Tibial artery (tissue), 4 donors: ENCODE results near the gene TRIM34.
"Not testable (repeated sequence)": the region's sequence is repeated elsewhere in the genome, so short reads cannot be mapped to it uniquely, and the experiment has no call there.

Experiments
- DNase-seq, 2 donors: peaks; one replicate each; pipeline ENCODE4 v3.0.0-alpha.2; 2019
- H3K27ac ChIP-seq, 2 donors: fragments of 200-600 bp; sonication (generic) in 1 of 2; 1 replicate in 1 of 2; 2 replicates in 1 of 2; pipeline ENCODE4 v1.5.1; 2018 to 2019; ENCODE audit warnings: mild to moderate bottlenecking in 1 of 2
- H3K27me3 ChIP-seq, 2 donors: fragments of 200-600 bp; sonication (generic) in 1 of 2; one replicate each; pipeline versions ENCODE4 v1.5.1 to v1.6.0; 2016 to 2019
- H3K36me3 ChIP-seq, 3 donors: fragments of 200-600 bp; sonication (generic) in 2 of 3; one replicate each; pipeline ENCODE4 v1.5.1; 2016 to 2019; ENCODE audit warnings: mild to moderate bottlenecking in 2 of 3
- H3K4me1 ChIP-seq, 4 donors: fragments of 200-600 bp; sonication (generic) in 2 of 4; 1 replicate in 3 of 4; 2 replicates in 1 of 4; pipeline ENCODE4 v1.5.1; 2016 to 2019
- H3K4me3 ChIP-seq, 2 donors: fragments of 200-600 bp; sonication (generic) in 1 of 2; 1 replicate in 1 of 2; 2 replicates in 1 of 2; pipeline ENCODE4 v1.5.1; 2018 to 2019; ENCODE audit warnings: mild to moderate bottlenecking in 2 of 2
- H3K9me3 ChIP-seq, 3 donors: fragments of 200-600 bp; sonication (generic) in 1 of 3; one replicate each; pipeline ENCODE4 v1.5.1; 2016 to 2019
- CTCF ChIP-seq, 2 experiments: fragments of 200-600 bp in 1 of 2; fragments of 450-650 bp in 1 of 2; IDR thresholded peaks; one replicate each; pipeline ENCODE4 v1.5.1; 2017 to 2019; ENCODE audit warnings: antibody characterized with exemption in 2 of 2, mild to moderate bottlenecking in 1 of 2, moderate library complexity in 1 of 2
- intact Hi-C: fragments of 100-400 bp; cut with DNase I; formaldehyde crosslinking; loops from one replicate; pipeline ENCODE4 v1.15.0; 2023; ENCODE audit warnings: low total_unique reads

TRIM34 gene

GRCh38 chr11:5686426-5686825 is 61.6 kb downstream of the TRIM34 start:
- Histone ChIP-seq H3K4me1 (peaks cover 0 to 40% (median 11%) of the 10 kb centered on the region in 4 donors), H3K27ac (no peak overlapping the region), H3K27me3 (no peaks in the 10 kb centered on the region), H3K36me3 (no peaks in the 10 kb centered on the region), H3K4me3 (no peak overlapping the region), H3K9me3 (no peaks in the 10 kb centered on the region)
- no peak for TF ChIP-seq CTCF (IDR thresholded peaks at IDR 0.05)
- intact Hi-C loops: loop anchor here (10.0 kb wide), 1 partner anchor 82 kb away; no protein-coding TSS in a partner anchor
- DNase-seq: no peak

GRCh38 chr11:5688482-5688881 is 63.7 kb downstream of the TRIM34 start:
- DNase-seq: no peak
- peak overlapping the region; percentile 82 for H3K27ac ChIP-seq
- no peak overlapping the region for H3K4me3 ChIP-seq
- intact Hi-C loops: loop anchor here (10.0 kb wide), 1 partner anchor 84 kb away; no protein-coding TSS in a partner anchor
- peaks cover 0 to 37% (median 3%) of the 10 kb centered on the region in 4 donors for H3K4me1 ChIP-seq
- H3K9me3 ChIP-seq: no peaks in the 10 kb centered on the region
- no peak for TF ChIP-seq CTCF (IDR thresholded peaks at IDR 0.05)
- H3K27me3 ChIP-seq: no peaks in the 10 kb centered on the region
- H3K36me3 ChIP-seq: no peaks in the 10 kb centered on the region

DNA sequence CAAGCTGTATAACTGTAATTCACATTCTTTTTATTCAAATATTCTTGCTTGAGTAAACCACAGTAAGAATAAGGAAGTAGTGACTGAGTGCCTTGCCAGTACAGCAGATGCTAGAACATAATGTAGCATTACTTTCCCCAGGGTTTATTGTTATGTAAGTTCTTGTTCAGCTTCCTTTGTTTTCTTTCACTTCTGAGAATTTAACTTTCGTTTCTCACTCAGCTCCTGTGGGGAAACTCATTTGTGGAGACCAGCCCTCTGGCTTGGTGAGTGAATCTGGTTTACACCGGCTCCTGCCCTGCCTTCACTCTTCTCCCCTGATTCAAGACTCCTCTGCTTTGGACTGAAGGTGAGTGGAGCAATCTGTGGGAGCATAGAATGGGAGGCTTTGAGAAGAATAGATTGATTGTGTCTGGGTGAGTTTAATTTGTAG is 64.8 kb downstream of the TRIM34 start, which contains the start of gene TRIM22:
Gene TRIM22 (plus strand): TSS at position 240 of the 433 bp plus-strand sequence. CDS start 6,443 bp downstream, outside the sequence.
- H3K4me1 ChIP-seq: peaks cover 0 to 32% (median 2%) of the 10 kb centered on the region in 4 donors
- intact Hi-C loops: loop anchor here (10.0 kb wide), 1 partner anchor 85 kb away; no protein-coding TSS in a partner anchor
- H3K9me3 ChIP-seq: no peaks in the 10 kb centered on the region
- peak within 1 kb of the TSS; percentile 82 for H3K27ac ChIP-seq
- TF ChIP-seq CTCF (IDR thresholded peaks at IDR 0.05): no peak
- H3K4me3 ChIP-seq: peak within 1 kb of the TSS; percentile 51 to 54
- peak; percentile 39 to 73 for DNase-seq
- no peaks in the 10 kb centered on the region for H3K27me3 ChIP-seq
- no peaks in the 10 kb centered on the region for H3K36me3 ChIP-seq

DNA sequence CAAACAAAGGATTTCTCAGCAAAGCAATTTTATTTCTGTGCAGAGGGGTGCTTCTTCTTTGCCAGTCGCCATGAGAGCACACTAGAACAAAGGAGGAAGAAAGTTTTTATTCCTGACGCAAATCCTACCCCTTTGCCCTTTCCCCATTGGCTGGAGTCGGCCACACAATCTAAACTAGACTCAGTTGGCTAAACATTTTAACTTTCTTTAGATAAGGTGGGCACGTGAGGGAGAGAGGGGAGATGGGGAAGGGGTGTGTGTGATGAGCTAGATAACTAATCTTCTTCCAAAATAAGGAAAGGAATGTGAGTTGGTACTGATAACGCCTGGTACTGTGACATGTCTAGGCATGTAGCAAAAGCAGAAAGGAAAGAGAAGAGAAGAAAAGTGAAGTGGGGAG is 65.4 kb downstream of the TRIM34 start:
- no peak for TF ChIP-seq CTCF (IDR thresholded peaks at IDR 0.05)
- peak overlapping the region; percentile 82 for H3K27ac ChIP-seq
- intact Hi-C loops: no loop called here

DNA sequence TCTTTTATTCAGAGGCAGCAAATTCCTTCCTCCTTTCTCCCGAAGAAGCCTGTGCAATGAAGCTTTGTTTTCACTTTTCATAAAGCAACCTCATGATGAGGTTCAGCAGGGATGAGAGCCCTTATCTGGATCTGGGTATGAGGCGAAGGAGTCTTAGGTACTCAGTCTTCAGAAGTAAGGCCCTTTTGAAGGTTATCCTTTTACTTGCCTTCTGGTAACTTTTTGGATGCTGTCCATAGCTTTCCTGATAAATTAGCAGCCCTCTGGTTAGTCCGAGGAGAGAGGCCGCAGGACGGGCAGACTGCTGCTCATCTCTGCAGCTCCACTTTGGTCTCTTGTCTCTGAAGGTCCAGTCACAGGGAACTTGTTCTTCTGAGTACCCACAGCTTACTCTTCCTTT is 65.9 kb downstream of the TRIM34 start:
- intact Hi-C loops: loop anchor here (1.0 kb wide), 1 partner anchor 9 kb away; no protein-coding TSS in a partner anchor
- Histone ChIP-seq H3K36me3 (peaks cover 0 to 1% (median 0%) of the 10 kb centered on the region in 3 donors), H3K27me3 (no peaks in the 10 kb centered on the region), H3K27ac (peak overlapping the region; percentile 82), H3K9me3 (no peaks in the 10 kb centered on the region), H3K4me1 (peaks cover 0 to 26% (median 2%) of the 10 kb centered on the region in 4 donors), H3K4me3 (peak overlapping the region; percentile 51 to 54)
- TF ChIP-seq CTCF (IDR thresholded peaks at IDR 0.05): no peak
- no peak for DNase-seq

More for the DNA sequence above, 65.4 kb downstream of the TRIM34 start:
- H3K36me3 ChIP-seq: no peaks in the 10 kb centered on the region
- no peaks in the 10 kb centered on the region for H3K27me3 ChIP-seq
- no peaks in the 10 kb centered on the region for H3K9me3 ChIP-seq
- peak overlapping the region; percentile 51 to 54 for H3K4me3 ChIP-seq
- H3K4me1 ChIP-seq: peaks cover 0 to 30% (median 2%) of the 10 kb centered on the region in 4 donors
- DNase-seq: no peak

- H3K27ac ChIP-seq: peak overlapping the region; percentile 82
- not testable (repeated sequence) for H3K9me3 ChIP-seq, H3K36me3 ChIP-seq, DNase-seq, H3K27me3 ChIP-seq
- H3K4me3 ChIP-seq: peak overlapping the region; percentile 51 to 54
- intact Hi-C loops: loop anchor here (1.0 kb wide), 1 partner anchor 10 kb away; no protein-coding TSS in a partner anchor
- peaks cover 0 to 26% (median 2%) of the 10 kb centered on the region in 4 donors for H3K4me1 ChIP-seq
Measured at GRCh38 chr11:5691238-5691963, 66.6 kb downstream of the TRIM34 start.
